OCI-M1 (cell line): Measurements from ENCODE around the gene KLHDC9.
"Not testable (repeated sequence)": the region's sequence is repeated elsewhere in the genome, so short reads cannot be mapped to it uniquely, and the experiment has no call there.

ENCODE experiments used
- DNase-seq: peaks from one replicate; lab custom pipeline; 2025; lab: John Stamatoyannopoulos, UW

Gene KLHDC9, protein sequence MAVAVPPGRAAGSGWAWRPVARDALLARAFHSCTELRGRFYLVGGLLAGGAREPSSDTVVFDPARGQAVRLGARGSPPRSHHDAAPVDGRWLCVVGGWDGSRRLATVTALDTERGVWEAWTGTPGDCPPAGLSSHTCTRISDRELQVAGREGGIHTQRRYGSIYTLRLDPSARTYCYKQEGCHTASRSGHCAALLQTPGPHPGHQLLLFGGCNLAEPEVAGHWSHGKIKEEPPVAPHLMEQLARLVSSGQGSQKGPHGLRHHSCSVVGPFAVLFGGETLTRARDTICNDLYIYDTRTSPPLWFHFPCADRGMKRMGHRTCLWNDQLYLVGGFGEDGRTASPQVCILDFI

DNA sequence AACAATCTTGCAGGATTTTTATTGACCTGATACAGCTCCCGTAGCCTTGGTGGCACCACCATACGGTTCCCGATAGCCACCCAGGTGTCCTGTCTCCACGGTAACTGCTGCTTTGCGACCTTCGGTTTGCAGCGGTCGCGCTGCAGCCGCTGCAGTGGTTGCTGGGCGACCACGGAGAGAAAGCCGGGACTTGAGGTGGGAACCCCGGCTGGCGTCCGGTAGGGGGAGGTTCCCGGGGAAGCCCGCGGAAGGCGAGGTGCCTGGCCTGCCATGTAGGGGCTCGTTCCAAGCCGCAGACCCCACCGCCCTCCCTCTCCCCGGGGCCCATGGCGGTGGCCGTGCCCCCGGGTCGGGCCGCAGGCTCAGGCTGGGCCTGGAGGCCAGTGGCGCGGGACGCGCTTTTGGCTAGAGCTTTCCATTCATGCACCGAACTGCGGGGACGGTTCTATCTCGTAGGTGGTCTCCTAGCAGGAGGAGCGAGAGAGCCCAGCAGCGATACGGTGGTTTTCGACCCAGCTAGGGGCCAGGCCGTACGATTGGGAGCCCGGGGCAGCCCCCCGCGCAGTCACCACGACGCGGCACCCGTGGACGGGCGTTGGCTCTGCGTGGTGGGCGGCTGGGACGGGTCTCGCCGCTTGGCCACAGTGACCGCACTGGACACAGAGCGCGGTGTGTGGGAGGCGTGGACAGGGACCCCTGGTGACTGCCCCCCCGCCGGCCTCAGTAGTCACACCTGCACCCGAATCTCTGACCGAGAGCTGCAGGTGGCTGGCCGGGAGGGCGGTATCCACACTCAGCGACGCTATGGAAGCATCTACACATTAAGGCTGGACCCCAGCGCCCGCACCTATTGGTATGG is at the start of gene KLHDC9:
Gene KLHDC9, plus strand, starts transcription at position 152 of the 859 bp plus-strand sequence. Its CDS starts 175 bp downstream, at position 327.
- peak; percentile 61 for DNase-seq

DNA sequence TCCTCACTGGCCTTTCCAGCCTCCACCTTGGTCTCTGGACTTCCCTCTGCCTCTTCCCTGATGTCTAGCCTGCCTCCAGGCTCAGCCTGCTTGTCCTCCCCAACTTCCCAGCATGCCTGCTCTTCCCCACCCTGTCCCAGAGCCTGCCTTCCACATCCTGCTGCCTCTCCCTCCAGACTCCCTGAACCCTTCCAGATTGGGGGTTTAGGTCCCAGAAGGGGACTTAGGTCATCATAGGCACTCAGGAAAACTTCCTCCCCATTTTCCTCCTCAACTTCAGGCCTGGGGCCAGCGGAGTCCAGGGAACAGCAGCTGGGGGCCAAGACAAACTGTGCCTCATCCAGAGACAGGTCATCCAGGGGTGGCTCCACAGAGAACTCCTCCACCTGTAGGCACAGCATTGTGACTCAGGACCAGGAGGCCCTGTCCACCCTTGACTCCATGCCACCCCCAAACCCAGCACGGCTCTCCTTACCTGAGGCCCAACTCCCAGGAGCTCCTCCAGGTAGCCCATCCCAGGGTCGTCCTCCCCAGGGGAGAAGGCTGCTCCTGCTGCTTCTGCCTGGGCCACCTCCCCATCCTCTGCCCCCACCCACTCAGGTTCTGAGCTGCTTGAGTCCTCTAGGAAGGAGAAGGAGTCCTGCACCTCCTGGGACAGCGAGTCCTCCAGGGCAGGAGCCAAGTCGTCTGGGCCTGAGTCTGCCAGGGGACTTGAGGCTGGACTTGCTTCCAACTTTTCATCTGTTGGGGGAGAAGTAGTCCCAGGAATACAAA is 49.0 kb upstream of the KLHDC9 start:
- no peak for DNase-seq

DNA sequence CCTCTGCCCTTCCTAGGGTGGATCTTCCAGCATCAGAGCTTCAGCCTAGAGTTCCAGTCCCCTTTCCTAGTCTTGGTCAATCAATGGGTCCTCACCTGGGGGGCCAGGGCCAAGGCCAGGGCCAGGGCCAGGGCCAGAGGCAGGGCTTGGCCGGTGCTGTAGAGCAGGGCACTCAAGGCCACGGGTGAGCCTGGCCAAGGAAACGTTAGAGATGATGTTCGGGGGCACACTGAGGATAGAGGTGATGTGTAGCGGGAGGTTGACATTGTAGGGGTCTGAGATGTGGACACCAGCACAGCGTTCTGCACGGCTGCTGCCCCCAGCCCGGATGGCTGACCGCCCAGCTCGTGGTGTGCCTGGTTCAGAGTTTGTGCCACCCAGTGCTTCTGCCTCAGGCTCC is 46.9 kb upstream of the KLHDC9 start:
- DNase-seq = no peak

DNA sequence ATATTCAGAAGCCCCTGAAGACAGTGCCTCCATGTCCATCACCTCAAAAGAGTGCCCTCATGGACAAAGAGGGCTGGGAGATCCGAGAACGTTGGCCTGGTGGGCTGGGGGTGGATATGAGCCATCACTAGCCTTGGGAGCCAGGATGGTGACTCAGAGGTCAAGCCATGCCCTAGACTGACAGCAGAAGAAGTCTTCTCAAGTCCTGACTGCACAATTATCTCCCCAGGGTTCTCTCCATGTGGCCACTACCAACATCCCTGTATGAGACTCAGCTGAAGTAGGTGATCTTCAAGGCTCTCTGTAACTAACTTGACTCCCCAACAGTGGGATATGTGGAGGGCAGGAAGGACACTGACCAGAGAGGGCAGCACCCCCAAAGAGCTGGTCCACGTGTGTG is 45.3 kb upstream of the KLHDC9 start:
- no peak for DNase-seq

DNA sequence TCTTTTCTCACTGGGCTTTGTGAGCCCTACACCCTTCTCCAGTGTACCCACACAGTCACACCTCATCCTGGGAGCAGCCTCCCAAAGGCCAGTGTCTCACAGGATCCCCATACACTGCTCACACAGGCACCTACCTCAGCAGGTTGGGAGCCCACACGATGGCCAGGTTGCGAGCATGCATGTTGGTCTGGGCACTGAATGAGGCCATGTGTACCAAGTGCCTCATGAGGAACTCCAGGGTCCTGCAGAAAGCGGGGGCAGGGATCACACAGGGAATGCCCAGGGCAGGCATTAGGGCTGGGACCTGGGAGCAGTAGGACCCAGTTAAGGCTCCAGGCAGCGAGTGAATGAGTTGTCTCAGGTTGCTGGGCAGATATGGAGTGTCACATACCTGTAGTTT is 43.9 kb upstream of the KLHDC9 start:
- no peak for DNase-seq

DNA sequence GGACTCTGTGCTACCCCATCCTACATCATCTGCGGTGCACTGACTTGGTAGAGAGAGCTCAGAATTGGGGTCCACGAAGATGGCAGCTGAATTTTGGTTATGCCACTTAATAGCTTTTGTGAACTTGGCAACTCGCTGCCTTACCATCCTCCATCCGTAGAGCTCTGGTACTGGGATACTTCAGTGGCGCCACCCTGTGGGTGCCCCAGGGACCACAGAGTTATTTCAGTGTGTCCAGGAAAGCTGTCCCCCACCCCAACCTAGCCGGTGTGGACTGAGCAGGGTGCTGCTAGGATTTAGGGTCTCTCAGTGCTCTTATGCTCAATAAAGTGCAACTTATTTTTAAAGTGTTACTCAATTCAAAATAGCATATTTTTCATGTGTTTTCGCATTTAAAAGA is 43.4 kb upstream of the KLHDC9 start:
- DNase-seq = no peak

DNA sequence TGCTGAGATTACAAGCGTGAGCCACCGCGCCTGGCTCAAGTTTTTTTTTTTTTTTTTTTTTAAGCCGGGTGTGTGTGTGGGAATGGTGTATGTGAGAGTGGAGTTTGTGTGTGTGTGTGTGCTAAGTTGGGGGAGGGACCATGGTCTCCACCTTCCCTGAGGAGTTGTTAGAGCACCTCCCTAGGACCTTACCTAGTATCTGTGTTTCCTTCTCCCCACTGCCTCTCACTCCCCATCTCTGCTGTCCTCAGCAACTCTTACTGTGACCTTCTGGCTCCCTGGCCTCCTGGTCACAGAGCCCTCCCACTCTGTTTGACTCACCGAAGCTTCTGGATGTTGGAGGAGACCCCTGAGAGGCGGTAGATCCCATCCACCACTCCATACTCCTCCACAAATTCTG is 38.9 kb upstream of the KLHDC9 start:
- DNase-seq = no peak

DNA sequence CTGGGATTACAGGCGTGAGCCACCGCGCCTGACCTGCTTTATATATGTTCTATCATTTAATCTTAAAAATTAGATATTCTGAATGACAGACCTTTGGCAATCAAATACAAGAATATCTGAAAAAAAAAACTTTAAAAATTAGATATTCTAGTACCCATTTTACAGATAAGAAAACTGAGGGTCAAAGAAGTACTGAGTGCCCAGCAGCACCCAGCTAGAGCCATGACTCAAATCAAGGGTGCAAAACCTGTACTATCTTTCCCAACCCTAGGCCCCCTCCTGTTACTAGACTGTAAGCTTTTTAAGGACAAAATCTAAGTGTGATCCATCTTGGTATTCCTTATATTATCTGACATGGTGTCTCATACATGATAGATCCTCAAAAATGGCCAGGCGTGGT is 36.7 kb upstream of the KLHDC9 start:
- no peak for DNase-seq

DNA sequence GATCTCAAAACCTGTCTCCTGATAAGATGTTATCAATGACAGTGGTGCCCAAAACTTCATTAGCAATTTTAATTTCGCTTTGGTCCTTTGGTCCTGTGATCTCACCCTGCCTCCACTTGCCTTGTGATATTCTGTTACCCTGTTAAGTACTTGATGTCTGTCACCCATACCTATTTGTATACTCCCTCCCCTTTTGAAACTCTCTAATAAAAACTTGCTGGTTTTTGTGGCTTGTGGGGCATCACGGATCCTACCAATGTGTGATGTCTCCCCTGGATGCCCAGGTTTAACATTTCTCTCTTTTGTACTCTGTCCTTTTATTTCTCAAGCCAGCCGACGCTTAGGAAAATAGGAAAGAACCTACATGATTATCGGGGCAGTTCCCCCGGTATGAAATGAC is 34.2 kb upstream of the KLHDC9 start:
- DNase-seq = not testable (repeated sequence)

DNA sequence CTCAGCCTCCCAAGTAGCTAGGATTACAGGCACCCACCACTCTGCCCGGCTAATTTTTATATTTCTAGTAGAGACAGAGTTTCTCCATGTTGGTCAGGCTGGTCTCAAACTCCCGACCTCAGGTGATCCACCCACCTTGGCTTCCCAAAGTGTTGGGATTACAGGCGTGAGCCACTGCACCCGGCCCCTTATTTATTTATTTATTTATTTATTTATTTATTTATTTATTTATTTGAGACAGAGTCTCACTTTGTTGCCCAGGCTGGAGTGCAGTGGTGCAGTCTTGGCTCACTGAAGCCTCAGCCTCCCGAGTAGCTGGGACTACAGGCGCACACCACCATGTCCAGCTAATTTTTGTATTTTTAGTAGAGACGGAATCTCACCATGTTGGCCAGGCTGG is 32.5 kb upstream of the KLHDC9 start:
- not testable (repeated sequence) for DNase-seq

DNA sequence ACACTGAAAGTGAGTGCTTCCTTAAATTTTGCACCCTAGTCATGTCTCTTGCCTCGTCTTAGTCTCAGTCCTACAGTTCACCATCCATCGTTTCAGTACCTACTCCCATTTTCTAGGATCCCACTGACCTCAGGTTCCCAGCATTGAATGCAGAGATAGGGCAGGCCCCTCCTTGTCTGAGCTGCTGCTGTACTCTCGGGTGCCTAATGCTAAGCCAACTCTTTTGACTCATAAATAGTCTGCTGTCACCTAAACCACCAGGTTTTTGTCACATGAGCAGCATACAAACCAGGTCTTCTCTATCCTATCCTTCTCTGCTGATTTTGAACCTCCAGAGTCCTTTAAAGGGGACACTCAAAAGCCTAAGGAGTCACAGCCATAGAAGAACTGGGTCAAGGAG is 31.5 kb upstream of the KLHDC9 start:
- DNase-seq = no peak

DNA sequence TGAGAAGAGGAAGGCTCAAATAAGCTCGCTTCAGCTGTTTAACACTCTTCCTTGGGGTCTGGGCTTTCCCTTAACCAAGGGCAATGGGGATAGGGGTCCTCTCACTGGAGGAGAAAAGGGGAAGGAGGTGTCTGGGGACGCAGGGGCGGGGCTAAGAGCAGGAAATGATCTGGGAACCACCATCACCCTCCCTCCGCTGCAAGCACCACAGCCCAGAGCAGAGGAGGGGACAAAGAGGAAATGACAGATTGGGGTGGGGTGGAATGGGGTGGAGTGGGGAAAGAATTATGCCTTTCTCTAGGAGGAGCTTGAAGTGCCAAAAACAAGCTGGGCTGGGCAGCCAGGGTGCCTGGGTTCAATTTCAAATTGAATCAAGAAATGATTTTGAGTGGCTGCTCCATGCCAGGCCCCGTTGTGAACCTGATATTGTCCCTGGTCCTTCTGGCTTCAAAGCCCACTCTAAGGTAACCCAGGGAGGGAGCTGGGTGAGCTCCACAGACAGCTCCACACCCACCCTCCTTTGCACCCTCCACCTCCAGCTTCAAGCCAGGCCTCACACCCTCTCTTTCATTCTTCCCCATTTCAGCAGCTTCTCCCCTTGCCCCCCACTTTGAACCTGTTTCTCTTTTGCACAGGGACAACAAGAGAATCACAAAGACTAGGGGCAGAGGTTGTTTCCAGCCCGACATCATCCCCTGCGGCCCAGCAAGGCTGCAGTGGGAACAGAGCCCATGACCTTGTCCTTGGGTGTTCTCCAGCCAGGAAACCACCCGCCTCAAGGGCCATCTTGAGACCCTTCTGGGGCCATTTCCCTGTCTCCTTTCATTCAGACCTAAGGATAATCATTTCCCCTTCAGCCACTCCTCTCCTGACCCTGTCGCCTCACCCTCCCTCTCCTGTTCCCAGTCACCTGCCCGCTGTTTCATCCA is 29.6 kb upstream of the KLHDC9 start:
- DNase-seq = peak; percentile 83

DNA sequence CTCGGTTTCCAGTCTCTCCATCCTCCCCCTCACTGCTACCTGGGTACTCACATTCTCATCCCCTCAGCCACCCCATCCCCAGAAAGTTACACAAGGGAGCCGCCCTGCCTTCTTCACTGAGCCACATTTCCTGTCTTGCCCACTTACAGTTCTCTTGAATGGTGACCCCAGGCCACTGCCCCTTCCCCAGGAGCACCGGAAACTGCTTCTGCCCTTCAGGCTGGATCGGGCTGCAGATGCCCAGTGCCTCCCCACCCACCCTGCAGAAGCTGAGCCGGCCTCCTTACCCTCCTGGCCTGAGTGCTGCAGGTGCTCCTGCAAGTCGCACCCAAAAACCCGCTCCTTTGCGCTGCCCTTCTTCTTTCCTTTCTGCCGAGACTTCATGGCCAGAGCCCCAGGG is 28.9 kb upstream of the KLHDC9 start:
- no peak for DNase-seq

DNA sequence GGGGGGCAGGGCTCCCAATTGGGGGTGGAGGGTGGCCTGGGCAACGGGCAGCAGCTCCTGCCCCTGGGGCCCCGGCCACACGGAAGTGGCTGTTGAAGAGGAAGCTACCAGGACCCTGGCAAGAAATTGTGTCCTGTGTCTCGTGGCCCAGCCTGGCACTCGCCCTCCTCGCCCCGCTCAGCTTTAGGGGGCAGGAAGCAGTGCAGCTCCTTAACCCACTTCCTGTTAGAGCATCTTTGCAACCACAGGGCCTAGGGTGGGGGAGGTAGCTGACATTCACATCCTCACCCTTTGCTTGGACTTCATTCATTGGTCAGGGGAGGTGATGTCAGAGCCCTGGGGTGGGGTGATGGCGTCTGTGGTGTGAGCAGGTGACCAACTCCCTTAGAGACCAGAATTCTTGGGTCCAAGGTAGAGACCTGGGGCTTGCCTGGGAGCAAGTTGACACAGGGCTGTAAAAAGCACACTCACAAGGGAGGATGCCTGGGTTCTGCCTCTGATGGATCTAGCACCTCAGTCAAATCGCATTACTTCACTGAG is 28.4 kb upstream of the KLHDC9 start, which contains the start of gene ARHGAP30:
Gene ARHGAP30, minus strand, starts transcription at position 161 of the 540 bp plus-strand sequence. CDS start 267 bp downstream, outside the sequence.
- DNase-seq = no peak

DNA sequence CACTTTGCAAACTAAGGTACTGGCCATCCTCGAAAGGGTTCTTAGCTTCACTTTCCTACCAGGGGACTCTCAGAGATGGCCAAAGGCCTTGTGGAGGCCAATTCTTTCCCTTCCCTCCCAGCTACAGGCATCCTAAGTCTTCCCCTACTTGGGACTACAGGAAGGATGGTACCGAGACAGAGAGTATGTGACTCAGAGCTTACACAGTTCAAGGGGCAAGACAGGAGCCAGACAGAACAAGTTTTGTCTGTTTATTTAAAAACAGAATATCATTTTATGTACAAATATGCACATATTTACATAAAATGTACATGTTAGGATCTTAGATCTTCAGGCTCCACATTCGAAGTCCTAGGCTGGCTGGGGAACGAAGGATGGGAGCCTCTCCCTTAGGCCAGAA is 27.4 kb upstream of the KLHDC9 start:
- no peak for DNase-seq

DNA sequence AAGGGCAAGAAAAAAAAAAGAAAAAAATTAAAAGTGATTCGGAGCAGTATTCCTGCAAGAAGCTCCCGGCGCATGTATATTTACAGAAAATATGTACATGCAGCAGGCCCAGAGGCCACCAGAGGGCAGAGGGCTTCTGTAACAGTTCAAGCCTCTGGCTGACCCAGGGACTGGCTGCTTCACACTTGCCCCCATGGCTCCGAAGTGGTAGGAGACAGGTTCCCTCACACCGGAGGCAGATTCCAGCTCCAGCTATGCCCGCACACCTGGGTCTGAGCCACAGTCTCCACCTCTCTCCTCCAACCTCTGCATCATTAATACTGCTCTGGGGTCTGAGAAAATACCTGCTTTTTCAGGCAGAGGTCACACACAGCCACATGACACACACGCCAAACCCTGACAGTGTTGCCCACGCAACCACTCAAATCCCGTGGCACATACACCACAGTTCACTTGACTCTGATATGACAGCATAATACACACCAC is 26.2 kb upstream of the KLHDC9 start:
- peak; percentile 84 for DNase-seq

DNA sequence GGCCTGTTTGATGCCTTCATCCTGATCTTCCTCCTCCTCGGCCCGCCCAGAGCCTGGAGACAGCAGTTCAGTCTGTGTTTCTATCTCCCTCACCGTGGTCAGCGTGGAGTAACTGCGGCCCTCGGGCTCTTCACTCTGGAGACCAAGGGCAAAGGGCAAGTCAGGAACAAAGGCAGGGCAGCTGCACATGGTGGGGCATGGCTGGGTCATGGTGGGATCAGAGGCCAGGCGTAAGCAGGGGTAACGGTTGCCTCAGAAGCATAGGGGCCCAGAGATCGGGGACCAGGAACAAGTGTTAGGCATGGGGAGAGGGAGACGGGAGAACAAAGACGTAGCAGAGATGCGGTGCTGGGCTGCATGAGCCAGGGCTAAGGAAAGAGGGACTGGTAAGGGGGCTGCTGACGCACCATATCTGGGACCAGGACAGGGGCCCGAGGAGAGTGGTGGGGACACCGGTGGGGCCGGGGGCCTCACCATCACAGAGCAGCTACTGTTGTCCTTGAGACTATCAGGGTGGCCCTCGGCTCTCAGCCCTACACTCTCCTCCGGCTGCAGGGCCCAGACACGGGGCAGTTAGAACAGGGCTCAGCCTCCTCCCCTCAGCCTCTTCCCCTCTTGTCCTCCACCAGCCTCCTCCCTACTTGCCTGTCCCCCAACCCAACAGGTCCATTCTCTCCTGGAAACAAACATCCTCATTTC is 25.3 kb upstream of the KLHDC9 start:
- DNase-seq = no peak

DNA sequence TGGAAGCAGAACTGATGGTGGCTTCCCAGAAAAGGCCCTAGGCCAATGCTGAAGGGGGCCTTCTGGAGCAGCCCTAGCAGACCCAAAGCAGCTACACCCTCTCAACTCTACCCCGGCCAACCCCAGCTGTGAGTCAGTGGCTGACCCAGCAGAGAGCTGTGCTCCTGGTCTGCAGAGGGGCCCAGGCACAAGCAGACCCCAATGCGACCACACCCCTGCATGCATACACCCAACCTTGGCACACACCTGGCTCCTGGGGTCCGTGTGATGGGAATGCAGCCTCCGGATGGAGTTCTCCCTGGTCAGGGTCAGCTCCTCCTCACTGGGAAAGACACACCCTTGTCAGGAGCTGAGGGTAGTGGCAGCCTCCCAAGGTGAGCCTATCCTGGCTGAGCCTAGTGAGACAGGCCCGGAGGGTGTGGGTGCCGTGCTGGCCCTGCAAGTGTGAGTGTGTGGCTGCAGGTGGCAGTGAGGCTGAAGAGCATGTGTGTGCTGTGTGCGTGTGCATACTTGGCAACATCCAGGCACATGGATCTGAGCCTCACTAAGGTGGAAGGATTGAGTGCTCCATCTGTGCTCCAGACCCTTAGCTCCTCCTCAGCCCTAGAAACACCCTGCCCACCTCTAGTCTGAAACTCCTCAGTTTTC is 24.6 kb upstream of the KLHDC9 start:
- no peak for DNase-seq

DNA sequence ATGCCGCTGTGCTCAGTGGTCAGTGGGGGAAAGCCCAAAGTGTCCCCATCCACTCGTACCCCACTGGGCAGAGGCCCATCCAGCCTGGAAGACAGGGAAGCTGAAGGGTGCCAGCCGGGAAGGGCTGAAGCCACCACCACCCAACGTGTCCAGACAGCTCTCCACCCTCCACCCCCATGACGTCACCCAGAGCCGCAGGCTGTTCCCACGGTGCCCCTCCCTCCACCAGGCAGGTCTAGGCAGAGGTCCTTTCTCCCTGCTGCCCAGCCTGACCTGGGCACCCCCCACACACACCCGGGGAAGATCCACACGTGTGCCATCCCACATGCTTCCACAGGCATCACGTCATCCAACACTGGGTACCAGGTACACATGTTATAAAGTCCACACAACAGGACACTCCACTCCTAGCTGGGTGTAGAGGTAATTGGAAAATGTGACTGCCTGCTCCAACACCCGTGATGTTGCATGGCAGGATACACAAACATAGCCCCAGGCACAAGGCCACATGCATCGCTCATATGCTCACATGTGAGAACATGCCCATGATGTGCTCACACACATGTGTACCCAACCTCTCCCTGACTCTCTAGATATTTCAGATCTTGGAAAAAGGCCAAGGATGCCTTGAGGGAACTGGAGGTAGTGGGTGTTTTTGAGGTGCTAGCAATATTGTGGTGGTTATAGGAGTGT is 23.3 kb upstream of the KLHDC9 start:
- no peak for DNase-seq
